Transverse colon (tissue), 3 donors: Measurements from ENCODE around the gene EXOC1L.
"Not testable (repeated sequence)": the region's sequence is repeated elsewhere in the genome, so short reads cannot be mapped to it uniquely, and the experiment has no call there.

Experiments
- EP300 ChIP-seq: sonication (generic); formaldehyde crosslinking; IDR thresholded peaks from one replicate; pipeline ENCODE4 v1.6.1; 2017; ENCODE audit warnings: antibody characterized with exemption, low read depth
- POLR2A ChIP-seq: fragments of 450-650 bp; IDR thresholded peaks from one replicate; pipeline ENCODE4 v1.6.1; 2016; ENCODE audit warnings: antibody characterized with exemption, mild to moderate bottlenecking, moderate library complexity
- TF ChIP-seq, protein P1 (sequence below), 5 experiments: fragments of 200-600 bp in 3 of 5; fragments of 450-650 bp in 2 of 5; sonication (generic) in 3 of 5; IDR thresholded peaks; 1 replicate in 2 of 5; 2 replicates in 3 of 5; pipeline ENCODE4 v1.5.1; 2016 to 2017; ENCODE audit warnings: antibody characterized with exemption in 5 of 5, inconsistent platforms in 3 of 5, mild to moderate bottlenecking in 2 of 5, moderate library complexity in 1 of 5

DNA sequence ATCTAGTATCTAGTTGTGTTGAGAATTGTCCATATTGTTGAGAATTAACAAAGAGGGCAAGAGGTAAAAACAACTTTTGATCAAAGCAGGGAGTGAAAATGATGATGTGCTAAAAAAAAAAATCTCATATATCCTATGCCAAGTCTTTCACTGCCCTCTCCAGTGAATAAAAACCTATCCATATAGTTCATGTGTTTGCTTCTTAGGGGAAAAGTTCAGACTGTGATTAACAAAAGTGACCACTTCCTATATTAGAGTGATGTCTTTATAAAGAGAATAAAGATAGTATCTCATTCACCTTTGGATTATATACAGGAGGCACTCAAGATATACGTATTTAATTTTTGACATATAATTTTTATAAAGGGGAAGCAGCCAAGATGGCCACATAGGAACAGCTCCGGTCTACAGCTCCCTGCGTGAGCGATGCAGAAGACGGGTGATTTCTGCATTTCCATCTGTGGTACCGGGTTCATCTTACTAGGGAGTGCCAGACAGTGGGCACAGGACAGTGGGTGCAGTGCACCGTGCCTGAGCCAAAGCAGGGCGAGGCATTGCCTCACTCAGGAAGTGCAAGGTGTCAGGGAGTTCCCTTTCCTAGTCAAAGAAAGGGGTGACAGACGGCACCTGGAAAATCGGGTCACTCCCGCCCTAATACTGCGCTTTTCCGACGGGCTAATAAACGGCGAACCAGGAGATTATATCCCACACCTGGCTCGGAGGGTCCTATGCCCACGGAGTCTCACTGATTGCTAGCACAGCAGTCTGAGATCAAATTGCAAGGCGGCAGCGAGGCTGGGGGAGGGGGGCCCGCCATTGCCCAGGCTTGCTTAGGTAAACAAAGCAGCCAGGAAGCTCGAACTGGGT, 22.0 kb downstream of the EXOC1L start:
- TF ChIP-seq, protein P1, sequence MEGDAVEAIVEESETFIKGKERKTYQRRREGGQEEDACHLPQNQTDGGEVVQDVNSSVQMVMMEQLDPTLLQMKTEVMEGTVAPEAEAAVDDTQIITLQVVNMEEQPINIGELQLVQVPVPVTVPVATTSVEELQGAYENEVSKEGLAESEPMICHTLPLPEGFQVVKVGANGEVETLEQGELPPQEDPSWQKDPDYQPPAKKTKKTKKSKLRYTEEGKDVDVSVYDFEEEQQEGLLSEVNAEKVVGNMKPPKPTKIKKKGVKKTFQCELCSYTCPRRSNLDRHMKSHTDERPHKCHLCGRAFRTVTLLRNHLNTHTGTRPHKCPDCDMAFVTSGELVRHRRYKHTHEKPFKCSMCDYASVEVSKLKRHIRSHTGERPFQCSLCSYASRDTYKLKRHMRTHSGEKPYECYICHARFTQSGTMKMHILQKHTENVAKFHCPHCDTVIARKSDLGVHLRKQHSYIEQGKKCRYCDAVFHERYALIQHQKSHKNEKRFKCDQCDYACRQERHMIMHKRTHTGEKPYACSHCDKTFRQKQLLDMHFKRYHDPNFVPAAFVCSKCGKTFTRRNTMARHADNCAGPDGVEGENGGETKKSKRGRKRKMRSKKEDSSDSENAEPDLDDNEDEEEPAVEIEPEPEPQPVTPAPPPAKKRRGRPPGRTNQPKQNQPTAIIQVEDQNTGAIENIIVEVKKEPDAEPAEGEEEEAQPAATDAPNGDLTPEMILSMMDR (IDR thresholded peaks at IDR 0.05): not testable (repeated sequence)
- not testable (repeated sequence) for TF ChIP-seq POLR2A, EP300
